ENCODE results near the gene SORCS3. TPM values are rescaled to one million over a fixed set of nuclear protein-coding genes. Genes with fewer than 3 reads are reported as not detected.
A peak's percentile ranks its signal among the peaks of the same experiment; 100 is the strongest.

The SORCS3 gene
- total RNA-seq, 1 donor from 2014 or later: 0.31 TPM

DNA sequence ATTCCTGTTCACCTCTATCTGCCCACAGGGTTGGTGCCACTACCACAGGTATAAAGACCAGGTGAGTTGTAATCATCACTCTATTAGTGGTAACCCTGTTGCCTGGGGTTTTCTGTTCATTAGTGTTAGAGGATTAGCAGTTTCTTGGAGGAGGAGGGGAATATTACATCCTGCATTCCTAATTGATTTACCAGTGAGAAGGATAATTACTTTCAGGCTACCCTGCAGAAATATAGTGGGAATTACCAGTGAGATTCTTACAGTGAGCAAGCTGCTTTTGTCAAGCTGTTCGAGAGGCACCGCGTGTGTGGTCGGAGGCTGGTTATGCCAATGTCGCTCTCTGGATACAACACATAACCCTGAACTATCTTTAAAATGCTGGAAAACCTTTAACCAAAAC lies 280.7 kb downstream of the SORCS3 start:
- Mint-ChIP-seq H3K9me3 (ENCODE audit: low read depth) (no peaks in the 10 kb centered on the region), H3K4me3 (ENCODE audit: low read depth) (no peak overlapping the region), H3K4me1 (ENCODE audit: low read depth) (no peaks in the 10 kb centered on the region), H3K27ac (no peak overlapping the region), H3K36me3 (ENCODE audit: insufficient read depth) (no peaks in the 10 kb centered on the region), H3K27me3 (peaks cover 10% of the 10 kb centered on the region)
- no peak for DNase-seq (ENCODE audit: low spot score, unreplicated experiment)
- TF ChIP-seq, protein P1, sequence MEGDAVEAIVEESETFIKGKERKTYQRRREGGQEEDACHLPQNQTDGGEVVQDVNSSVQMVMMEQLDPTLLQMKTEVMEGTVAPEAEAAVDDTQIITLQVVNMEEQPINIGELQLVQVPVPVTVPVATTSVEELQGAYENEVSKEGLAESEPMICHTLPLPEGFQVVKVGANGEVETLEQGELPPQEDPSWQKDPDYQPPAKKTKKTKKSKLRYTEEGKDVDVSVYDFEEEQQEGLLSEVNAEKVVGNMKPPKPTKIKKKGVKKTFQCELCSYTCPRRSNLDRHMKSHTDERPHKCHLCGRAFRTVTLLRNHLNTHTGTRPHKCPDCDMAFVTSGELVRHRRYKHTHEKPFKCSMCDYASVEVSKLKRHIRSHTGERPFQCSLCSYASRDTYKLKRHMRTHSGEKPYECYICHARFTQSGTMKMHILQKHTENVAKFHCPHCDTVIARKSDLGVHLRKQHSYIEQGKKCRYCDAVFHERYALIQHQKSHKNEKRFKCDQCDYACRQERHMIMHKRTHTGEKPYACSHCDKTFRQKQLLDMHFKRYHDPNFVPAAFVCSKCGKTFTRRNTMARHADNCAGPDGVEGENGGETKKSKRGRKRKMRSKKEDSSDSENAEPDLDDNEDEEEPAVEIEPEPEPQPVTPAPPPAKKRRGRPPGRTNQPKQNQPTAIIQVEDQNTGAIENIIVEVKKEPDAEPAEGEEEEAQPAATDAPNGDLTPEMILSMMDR (IDR thresholded peaks at IDR 0.05; ENCODE audit: unreplicated experiment): no peak

DNA sequence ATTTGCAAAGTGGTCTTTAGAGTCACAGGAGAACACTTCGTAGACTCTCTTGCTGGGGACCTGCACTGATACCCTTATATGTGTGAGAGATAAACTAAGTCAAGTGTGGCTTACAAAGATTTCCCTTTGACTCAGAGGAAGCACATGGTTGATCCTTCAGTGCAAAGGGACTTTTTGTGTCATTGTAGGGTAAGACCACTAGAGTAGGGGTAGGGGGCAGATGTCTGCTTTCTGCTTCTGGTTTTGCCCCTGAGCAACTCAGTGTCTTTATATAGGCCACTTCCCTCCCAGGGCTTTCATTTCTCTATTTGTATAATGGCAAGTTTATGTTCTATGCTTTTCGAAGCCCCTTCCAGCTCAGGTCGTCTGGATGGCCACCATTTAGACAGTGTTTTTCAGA lies 281.7 kb downstream of the SORCS3 start:
- peaks cover 12% of the 10 kb centered on the region for H3K27me3 Mint-ChIP-seq
- TF ChIP-seq, protein P1 (IDR thresholded peaks at IDR 0.05; ENCODE audit: unreplicated experiment): no peak
- H3K9me3 Mint-ChIP-seq (ENCODE audit: low read depth): no peaks in the 10 kb centered on the region
- H3K36me3 Mint-ChIP-seq (ENCODE audit: insufficient read depth): no peaks in the 10 kb centered on the region
- H3K27ac Mint-ChIP-seq: no peak overlapping the region
- DNase-seq (ENCODE audit: low spot score, unreplicated experiment): no peak
- no peaks in the 10 kb centered on the region for H3K4me1 Mint-ChIP-seq (ENCODE audit: low read depth)
- H3K4me3 Mint-ChIP-seq (ENCODE audit: low read depth): no peak overlapping the region

DNA sequence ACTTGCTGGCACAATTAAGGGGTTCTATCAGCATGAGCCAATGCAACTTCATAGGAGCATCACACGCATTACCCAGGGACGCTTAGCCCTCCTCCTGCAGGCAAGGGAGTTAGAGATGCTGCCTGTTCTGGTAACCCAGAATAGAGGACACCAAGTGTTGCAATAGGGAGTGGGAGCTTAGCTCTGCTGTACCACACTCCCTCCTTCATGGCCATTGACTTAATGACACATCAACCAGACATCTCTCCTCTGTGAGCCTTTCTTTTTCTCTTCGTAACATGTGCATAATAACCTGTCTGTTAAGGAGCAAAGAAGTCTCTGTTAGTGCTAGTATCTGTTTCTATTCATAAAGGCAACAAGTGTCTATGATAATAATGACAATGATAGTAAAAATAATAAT lies 282.4 kb downstream of the SORCS3 start:
- Mint-ChIP-seq H3K36me3 (ENCODE audit: insufficient read depth) (no peaks in the 10 kb centered on the region), H3K4me3 (ENCODE audit: low read depth) (no peak overlapping the region), H3K27me3 (peaks cover 12% of the 10 kb centered on the region), H3K27ac (no peak overlapping the region), H3K9me3 (ENCODE audit: low read depth) (no peaks in the 10 kb centered on the region), H3K4me1 (ENCODE audit: low read depth) (no peaks in the 10 kb centered on the region)
- TF ChIP-seq, protein P1 (IDR thresholded peaks at IDR 0.05; ENCODE audit: unreplicated experiment): no peak
- DNase-seq (ENCODE audit: low spot score, unreplicated experiment): no peak

DNA sequence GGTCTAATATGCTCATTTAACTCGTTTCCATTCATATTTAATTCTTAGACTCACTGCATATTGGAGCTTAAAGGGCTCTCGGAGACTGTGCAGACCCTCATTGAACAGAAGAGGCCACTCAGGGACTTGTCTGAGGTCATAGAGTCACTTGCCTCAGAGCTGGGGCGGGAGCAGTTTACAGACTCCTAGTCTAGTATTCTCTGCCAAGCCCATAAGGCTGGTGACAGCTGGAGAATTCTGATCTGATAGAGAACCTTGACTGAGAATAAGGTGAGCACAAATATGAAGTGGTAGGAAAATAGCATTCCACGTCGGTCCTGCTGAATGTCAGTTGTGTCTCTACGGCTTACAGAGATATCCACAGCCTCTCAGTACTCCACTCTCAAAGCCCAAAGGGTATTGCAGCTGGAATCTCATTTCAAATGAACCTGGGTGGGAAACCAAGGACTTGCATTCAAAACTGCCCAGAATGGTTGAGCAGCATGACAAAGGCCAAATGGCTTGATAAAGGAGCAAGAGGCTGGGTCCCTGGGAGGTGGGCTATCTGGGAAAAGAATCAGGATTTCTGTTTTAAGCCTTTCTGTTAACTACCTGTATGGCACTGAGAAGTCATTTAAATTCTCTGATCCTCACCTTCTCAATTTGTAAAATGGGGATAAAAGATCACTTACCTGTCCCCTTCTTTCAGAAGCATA lies 283.2 kb downstream of the SORCS3 start:
- TF ChIP-seq, protein P1 (IDR thresholded peaks at IDR 0.05; ENCODE audit: unreplicated experiment): no peak
- Mint-ChIP-seq H3K36me3 (ENCODE audit: insufficient read depth) (no peaks in the 10 kb centered on the region), H3K4me3 (ENCODE audit: low read depth) (no peak overlapping the region), H3K27ac (no peak overlapping the region), H3K27me3 (peaks cover 12% of the 10 kb centered on the region), H3K9me3 (ENCODE audit: low read depth) (no peaks in the 10 kb centered on the region), H3K4me1 (ENCODE audit: low read depth) (no peaks in the 10 kb centered on the region)
- DNase-seq (ENCODE audit: low spot score, unreplicated experiment): no peak

DNA sequence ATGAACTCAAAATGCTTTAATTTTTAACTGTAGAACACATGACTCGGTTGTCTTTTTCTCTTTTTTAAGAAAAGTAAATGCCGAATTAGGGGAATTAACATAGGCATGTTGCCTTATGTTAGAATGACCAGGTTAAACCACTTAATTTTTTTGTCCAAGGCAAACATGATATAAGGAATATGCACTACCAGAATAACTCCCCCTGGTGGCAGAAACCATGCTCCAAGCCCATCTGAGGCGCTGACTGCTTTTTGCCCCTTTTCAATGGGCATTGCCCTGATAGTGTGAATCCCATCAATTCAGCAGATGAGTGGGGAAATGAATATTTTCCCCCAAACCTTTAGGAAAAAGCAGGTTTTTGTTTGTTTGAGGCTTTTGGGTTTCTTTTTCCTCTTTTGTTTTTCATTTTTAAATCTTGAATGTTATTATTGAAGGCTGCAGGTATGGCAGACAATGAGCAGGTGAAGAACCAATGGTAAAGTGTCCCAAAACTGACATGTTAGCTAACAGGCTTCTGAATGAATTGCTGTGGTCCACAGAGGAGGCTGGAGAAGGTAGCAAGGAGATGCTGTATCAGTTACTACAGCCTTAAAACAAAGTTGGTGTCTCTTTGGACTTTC lies 284.3 kb downstream of the SORCS3 start:
- H3K4me1 Mint-ChIP-seq (ENCODE audit: low read depth): no peaks in the 10 kb centered on the region
- DNase-seq (ENCODE audit: low spot score, unreplicated experiment): peak; percentile 24
- TF ChIP-seq, protein P1 (IDR thresholded peaks at IDR 0.05; ENCODE audit: unreplicated experiment): peak; percentile 81
- no peak overlapping the region for H3K27ac Mint-ChIP-seq
- no peak overlapping the region for H3K4me3 Mint-ChIP-seq (ENCODE audit: low read depth)
- no peaks in the 10 kb centered on the region for H3K36me3 Mint-ChIP-seq (ENCODE audit: insufficient read depth)
- H3K27me3 Mint-ChIP-seq: peaks cover 12% of the 10 kb centered on the region
- no peaks in the 10 kb centered on the region for H3K9me3 Mint-ChIP-seq (ENCODE audit: low read depth)

Data from progenitor cell of endocrine pancreas (in vitro differentiated cells).